Hematopoietic multipotent progenitor cell treated with erythropoietin and hydrocortisone succinate and interleukin-3 and kit ligand, for 6 days (in vitro differentiated cells): ENCODE data around the gene SLC26A9.

Experiments used
- DNase-seq: peaks from one replicate; pipeline ENCODE4 v3.0.0-alpha.2; 2015

Gene SLC26A9

DNA sequence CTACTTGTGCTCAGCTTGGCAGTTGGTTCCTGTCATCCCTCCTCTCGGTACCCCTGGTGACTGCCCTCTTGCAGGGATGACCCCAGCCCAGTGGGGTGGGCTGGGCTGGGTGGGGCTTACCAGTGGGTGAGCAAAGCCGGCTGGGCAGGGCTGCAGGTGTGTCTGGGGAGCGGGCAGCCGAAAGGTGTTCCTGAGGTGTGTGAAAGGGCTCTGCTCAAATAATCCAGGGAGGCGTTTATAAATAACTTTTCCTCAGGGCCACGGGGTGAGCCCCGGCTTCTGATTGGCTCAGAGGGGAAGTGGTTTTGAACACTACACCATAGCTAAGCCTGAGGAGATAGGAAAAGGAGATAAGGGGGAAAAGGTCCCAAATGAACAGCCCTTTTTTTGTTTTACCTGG lies at the start of gene SLC26A9:
Gene SLC26A9, minus strand, starts transcription at position 212 of the 400 bp plus-strand sequence. CDS start 7,636 bp downstream, outside the sequence.
- no peak for DNase-seq

DNA sequence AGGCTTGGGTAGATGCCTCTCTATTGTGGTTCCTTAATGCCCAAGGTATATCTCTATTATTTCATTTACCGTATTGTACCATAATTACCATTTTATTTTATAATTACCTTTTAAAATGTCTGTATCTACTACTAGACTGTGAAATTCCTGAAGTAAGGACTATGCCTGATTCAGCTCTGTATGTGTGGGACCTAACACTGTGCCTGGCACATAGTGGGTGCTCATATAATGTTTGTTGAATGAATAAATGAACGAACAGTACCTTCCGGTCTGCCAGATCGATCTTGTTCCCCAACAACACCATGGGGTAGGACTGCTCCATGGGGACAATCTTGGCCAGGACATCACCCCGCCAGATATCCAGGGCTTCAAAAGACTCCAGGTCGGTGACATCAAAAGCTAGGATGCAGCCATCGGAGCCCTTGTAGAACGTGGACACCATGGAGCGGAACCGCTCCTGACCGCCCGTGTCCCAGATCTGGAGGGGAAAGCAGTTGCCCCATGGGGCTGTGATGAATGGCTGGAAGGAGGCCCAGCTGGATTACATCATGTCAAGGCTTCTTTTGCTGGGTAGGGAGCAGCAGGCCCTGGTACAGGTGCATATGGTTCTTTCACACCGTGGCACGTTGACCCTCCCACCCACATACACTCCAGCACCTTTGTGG lies 49.1 kb upstream of the SLC26A9 start:
- no peak for DNase-seq

GRCh38 chr1:205991237-205991636 lies 48.0 kb upstream of the SLC26A9 start:
- DNase-seq, result no peak

GRCh38 chr1:205990226-205990625 lies 47.0 kb upstream of the SLC26A9 start:
- no peak for DNase-seq

- no peak for DNase-seq
Observed at GRCh38 chr1:205989786-205990185, 46.5 kb upstream of the SLC26A9 start.

- no peak for DNase-seq
Observed at GRCh38 chr1:205988585-205988995, 45.3 kb upstream of the SLC26A9 start.

DNA sequence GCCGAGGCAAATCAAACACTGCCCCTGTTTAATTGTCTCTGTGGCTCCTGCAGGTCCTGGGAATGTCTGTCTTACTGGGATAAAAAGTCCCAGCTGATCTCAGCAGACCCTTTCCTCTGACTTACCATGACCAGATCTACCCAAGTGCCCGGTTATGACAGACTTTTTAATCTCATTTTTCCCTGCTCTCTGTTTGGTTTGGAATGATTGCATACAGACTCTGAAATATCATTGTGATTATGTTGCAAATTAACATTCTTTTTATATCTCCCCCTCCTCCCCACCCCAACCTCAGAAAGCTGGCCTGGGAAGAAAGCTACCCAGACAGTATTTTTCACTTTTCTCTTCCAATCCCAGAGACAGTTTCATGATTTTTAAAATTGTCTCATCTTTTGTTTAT lies 43.6 kb upstream of the SLC26A9 start:
- DNase-seq, result no peak

DNA sequence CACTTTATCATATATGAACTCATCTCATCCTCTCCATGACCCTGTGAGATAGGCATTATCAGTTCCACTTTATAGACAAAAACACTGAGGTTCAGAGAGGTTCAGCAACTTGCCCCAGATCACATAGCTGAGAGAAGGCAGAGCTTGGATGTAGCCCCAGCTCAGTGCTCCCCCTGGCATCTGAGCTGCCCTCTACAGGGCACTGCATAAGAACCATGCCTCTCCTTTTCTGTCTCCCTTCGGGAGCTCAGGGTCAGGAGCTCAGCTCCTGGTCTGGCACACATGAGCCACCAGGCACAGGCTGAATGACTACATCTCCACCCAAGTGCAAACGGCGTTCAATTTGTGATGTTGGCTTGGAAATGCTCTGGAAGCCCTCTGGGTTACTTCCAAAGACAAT lies 43.0 kb upstream of the SLC26A9 start:
- peak; percentile 34 for DNase-seq

- DNase-seq, result no peak
Observed at GRCh38 chr1:205985330-205986005, 42.2 kb upstream of the SLC26A9 start.

GRCh38 chr1:205983925-205984725 lies 40.9 kb upstream of the SLC26A9 start:
- peak; percentile 85 for DNase-seq

DNA sequence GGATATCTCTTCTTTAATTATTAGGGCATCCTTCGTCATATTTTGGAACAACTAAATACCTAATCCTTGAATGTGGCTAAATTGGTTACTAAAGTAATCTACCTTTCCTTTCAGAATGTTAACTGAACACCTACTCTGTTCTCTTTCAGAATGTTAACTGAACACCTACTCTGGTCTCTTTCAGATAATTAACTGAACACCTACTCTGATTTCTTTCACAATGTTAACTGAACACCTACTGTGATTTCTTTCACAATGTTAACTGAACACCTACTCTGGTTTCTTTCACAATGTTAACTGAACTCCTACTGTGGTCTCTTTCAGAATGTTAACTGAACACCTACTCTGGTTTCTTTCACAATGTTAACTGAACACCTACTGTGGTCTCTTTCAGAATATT lies 38.0 kb upstream of the SLC26A9 start:
- DNase-seq, result no peak

GRCh38 chr1:205980237-205980870 lies 37.1 kb upstream of the SLC26A9 start:
- no peak for DNase-seq

GRCh38 chr1:205979301-205979700 lies 36.0 kb upstream of the SLC26A9 start:
- DNase-seq, result no peak

- no peak for DNase-seq
Observed at GRCh38 chr1:205978676-205979075, 35.4 kb upstream of the SLC26A9 start.

DNA sequence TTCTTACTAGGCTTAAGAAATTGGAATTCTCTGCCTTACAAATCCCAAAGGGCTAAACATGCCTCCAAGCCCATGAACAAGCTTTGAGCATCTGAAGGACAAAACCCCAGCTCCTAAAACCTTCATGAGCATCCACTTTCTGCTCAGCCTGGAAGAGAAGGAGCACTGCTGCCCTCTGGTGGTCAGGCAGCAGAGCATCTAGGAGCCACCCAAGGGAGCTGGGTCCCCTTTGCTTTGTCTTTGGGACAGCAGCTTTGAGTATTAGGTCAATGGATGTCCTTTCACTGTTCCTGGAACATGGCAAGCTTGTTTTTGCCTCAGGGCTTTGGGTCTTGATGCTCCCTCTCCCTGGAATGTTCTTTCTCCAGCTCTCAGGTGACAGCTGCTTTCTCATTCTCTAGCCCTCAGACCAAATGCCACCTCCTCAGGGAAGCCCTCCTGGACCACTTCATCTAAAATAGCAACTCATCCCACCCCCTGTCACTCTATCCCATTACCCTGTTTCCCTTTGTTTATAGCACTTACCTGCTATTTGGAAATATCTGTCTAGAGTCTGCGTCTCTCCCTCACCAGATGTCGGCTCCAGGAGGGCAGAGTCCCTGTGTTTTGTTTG lies 34.3 kb upstream of the SLC26A9 start:
- DNase-seq, result peak; percentile 92

DNA sequence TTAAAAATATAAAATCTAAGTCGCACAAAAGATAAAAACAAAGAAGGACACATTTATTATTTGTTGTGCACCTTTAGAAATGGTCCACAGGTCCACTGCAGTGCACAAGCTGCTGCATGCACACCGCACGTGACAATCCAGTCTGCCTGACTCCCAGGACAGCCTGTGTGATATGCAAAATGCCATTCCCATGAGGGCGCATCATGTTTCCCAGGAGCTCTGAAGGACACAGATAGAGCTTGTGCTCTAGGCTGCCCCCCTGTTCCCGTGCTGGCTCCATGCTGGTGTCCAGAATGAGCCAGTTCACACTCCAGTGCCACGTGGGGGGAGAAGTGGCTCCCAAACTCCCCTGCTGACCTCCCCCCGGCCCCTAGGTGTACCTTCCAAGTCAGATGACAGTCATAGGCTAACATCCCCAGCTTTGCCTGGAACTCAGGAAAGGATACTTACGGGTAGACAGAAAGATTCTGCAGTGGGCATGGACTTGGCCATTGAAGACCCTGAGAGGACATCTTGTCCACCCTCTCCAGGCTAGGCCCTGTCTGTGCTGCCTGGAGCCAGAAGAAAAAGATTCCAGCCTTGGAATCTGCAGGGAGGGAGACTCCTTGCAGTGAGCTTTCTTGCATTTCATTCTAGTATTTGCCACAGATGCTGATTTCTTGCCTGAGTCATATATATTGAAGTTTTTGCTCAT lies 33.6 kb upstream of the SLC26A9 start:
- DNase-seq, result no peak

DNA sequence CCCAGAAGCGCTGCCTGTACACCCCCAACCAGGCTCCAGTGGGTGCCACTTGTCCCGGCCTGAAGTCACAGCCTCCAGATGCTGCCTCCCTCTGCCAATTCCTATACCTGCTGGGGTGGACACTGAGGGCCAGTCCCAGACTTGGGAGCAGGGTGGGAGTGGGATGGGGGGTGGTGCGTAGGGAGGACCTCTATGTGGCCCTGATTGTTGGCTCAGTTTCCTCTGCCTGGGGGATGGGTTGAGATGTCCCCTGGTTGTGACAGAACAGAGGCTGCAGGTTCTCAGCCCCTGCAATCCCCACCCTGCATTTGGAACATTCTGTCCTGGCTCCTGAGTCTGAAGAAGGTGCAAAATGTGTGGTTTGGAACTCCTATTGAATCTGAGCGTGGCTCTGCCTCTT lies 32.8 kb upstream of the SLC26A9 start:
- no peak for DNase-seq

- DNase-seq, result no peak
Observed at GRCh38 chr1:205975387-205975998, 32.2 kb upstream of the SLC26A9 start.

GRCh38 chr1:205974712-205975111 lies 31.5 kb upstream of the SLC26A9 start:
- DNase-seq, result no peak

DNA sequence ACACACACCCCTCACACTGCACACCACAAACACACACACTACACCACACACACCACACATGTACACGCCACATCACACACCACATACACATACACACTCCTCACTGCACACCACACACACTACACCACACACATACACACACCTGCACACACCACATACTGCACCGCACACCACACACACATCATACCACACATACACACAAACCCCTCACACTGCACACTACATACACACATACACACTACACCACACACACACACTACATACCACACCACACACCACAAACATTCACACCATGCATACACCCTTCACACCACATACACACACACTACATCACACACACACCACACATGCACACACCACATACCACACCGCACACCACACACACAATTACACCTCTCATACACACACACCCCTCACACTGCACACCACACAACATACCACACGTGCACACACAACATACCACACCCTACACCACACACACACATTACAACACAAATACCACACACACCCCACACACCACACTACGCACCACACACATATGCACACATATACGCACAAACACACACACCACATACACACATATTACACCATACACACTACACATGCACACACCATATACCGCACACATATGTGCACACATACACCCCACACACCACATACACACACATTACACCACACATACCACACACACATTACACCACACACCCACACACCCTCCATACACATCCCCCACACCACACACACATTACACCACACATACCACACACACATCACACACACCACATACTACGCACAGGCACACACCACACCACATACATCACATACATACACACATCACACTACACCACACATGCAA lies 30.3 kb upstream of the SLC26A9 start:
- no peak for DNase-seq
